ENCODE results near the gene DDX49.

DNA sequence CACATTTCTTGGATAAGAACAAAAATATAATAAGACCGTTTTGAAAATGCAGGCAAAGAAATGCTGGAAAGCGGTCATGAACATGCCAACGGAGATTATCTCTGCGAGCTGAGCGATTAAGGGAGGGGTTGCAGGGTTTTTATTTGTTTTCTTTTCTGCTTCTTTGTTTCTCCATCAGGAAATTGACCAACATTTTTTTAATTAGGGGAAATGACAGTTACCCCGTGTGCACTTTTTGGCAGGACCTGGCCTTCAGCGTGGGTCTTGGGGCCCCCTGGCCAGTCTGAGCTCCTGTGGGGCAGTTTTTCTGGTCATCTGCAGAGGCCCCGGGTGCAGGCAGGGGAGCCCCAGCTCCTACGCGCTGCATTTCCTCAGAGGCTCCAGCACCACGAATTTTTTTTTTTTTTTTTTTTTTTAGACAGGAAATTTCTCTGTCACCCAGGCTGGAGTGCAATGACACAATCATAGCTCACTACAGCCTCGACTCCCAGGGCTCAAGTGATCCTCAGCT, 52.8 kb downstream of the DDX49 start:
- TF ChIP-seq, protein P1, sequence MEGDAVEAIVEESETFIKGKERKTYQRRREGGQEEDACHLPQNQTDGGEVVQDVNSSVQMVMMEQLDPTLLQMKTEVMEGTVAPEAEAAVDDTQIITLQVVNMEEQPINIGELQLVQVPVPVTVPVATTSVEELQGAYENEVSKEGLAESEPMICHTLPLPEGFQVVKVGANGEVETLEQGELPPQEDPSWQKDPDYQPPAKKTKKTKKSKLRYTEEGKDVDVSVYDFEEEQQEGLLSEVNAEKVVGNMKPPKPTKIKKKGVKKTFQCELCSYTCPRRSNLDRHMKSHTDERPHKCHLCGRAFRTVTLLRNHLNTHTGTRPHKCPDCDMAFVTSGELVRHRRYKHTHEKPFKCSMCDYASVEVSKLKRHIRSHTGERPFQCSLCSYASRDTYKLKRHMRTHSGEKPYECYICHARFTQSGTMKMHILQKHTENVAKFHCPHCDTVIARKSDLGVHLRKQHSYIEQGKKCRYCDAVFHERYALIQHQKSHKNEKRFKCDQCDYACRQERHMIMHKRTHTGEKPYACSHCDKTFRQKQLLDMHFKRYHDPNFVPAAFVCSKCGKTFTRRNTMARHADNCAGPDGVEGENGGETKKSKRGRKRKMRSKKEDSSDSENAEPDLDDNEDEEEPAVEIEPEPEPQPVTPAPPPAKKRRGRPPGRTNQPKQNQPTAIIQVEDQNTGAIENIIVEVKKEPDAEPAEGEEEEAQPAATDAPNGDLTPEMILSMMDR (IDR thresholded peaks at IDR 0.05): no peak
- TF ChIP-seq, protein P2, sequence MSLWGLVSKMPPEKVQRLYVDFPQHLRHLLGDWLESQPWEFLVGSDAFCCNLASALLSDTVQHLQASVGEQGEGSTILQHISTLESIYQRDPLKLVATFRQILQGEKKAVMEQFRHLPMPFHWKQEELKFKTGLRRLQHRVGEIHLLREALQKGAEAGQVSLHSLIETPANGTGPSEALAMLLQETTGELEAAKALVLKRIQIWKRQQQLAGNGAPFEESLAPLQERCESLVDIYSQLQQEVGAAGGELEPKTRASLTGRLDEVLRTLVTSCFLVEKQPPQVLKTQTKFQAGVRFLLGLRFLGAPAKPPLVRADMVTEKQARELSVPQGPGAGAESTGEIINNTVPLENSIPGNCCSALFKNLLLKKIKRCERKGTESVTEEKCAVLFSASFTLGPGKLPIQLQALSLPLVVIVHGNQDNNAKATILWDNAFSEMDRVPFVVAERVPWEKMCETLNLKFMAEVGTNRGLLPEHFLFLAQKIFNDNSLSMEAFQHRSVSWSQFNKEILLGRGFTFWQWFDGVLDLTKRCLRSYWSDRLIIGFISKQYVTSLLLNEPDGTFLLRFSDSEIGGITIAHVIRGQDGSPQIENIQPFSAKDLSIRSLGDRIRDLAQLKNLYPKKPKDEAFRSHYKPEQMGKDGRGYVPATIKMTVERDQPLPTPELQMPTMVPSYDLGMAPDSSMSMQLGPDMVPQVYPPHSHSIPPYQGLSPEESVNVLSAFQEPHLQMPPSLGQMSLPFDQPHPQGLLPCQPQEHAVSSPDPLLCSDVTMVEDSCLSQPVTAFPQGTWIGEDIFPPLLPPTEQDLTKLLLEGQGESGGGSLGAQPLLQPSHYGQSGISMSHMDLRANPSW (CRISPR knock-in tag; conservative IDR thresholded peaks at IDR 0.05; ENCODE audit: low read depth): no peak

Data from WTC11 (cell line).